SK-N-SH (cell line): Measurements from ENCODE around the gene NHLH1.

Source experiments
- EP300 ChIP-seq, 2 experiments: IDR thresholded peaks; 2 replicates each; pipeline versions ENCODE4 v1.4.0 to v1.6.1; 2012; ENCODE audit warnings: borderline replicate concordance in 1 of 2, low read depth in 1 of 2, low read length in 1 of 2
- EZH2phosphoT487 ChIP-seq: fragments of 200-600 bp; sonication (generic); IDR thresholded peaks from 2 replicates; pipeline ENCODE4 v1.6.1; 2017; ENCODE audit warnings: low read depth, mixed run types, mild to moderate bottlenecking, antibody characterized with exemption, moderate library complexity, borderline replicate concordance
- MEF2A ChIP-seq: IDR thresholded peaks from 2 replicates; pipeline ENCODE4 v1.4.0; 2012; ENCODE audit warnings: low read depth, borderline replicate concordance
- NFIC ChIP-seq: IDR thresholded peaks from 2 replicates; pipeline ENCODE4 v1.4.0; 2012; ENCODE audit warnings: borderline replicate concordance
- NRF1 ChIP-seq: IDR thresholded peaks from 2 replicates; pipeline ENCODE4 v1.6.1; 2012; ENCODE audit warnings: low read depth, mild to moderate bottlenecking, low read length
- POLR2AphosphoS5 ChIP-seq: IDR thresholded peaks from 2 replicates; pipeline ENCODE4 v1.6.1; 2012; ENCODE audit warnings: low read depth, low read length
- RAD21 ChIP-seq: IDR thresholded peaks from 2 replicates; pipeline ENCODE4 v1.6.1; 2012; ENCODE audit warnings: mild to moderate bottlenecking, low read length
- RCOR1 ChIP-seq: fragments of 150-350 bp; IDR thresholded peaks from 2 replicates; pipeline ENCODE4 v1.6.1; 2017; ENCODE audit warnings: antibody characterized with exemption, low read length
- TAF1 ChIP-seq: IDR thresholded peaks from 2 replicates; pipeline ENCODE4 v1.6.1; 2012; ENCODE audit warnings: low read depth, mild to moderate bottlenecking, low read length, moderate library complexity, borderline replicate concordance
- TCF12 ChIP-seq: IDR thresholded peaks from 2 replicates; pipeline ENCODE4 v1.4.0; 2012
- TEAD4 ChIP-seq: IDR thresholded peaks from 2 replicates; pipeline ENCODE4 v1.4.0; 2012; ENCODE audit warnings: mild to moderate bottlenecking, borderline replicate concordance; ENCODE audit not compliant: insufficient read depth
- TF ChIP-seq, protein P1 (sequence below): fragments of 200-600 bp; sonication (generic); IDR thresholded peaks from 2 replicates; pipeline ENCODE4 v1.6.1; 2017; ENCODE audit warnings: antibody characterized with exemption, mild to moderate bottlenecking, moderate library complexity
- TF ChIP-seq, protein P2 (sequence below): IDR thresholded peaks from 2 replicates; pipeline ENCODE4 v1.4.0; 2012; ENCODE audit warnings: low read depth

- TF ChIP-seq NRF1 (no peak), TCF12 (no peak), RAD21 (no peak), NFIC (no peak), TEAD4 (no peak), EZH2phosphoT487 (no peak), POLR2AphosphoS5 (no peak), MEF2A (no peak), TAF1 (no peak), EP300 (IDR thresholded peaks at IDR 0.05; ENCODE audit: borderline replicate concordance in 1 of 2, low read depth in 1 of 2, low read length in 1 of 2) (no peak), RCOR1 (no peak)
- TF ChIP-seq, protein P1, sequence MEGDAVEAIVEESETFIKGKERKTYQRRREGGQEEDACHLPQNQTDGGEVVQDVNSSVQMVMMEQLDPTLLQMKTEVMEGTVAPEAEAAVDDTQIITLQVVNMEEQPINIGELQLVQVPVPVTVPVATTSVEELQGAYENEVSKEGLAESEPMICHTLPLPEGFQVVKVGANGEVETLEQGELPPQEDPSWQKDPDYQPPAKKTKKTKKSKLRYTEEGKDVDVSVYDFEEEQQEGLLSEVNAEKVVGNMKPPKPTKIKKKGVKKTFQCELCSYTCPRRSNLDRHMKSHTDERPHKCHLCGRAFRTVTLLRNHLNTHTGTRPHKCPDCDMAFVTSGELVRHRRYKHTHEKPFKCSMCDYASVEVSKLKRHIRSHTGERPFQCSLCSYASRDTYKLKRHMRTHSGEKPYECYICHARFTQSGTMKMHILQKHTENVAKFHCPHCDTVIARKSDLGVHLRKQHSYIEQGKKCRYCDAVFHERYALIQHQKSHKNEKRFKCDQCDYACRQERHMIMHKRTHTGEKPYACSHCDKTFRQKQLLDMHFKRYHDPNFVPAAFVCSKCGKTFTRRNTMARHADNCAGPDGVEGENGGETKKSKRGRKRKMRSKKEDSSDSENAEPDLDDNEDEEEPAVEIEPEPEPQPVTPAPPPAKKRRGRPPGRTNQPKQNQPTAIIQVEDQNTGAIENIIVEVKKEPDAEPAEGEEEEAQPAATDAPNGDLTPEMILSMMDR: no peak
- TF ChIP-seq, protein P2, sequence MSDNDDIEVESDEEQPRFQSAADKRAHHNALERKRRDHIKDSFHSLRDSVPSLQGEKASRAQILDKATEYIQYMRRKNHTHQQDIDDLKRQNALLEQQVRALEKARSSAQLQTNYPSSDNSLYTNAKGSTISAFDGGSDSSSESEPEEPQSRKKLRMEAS: no peak
Observed at GRCh38 chr1:160410406-160411005, 43.6 kb downstream of the NHLH1 start.
